Stimulated activated CD8-positive, alpha-beta memory T cell treated with anti-CD3 and anti-CD28 coated beads, Interleukin-15, amount 100 ng/mL, for 24 hours (primary cell): ENCODE measurements around the gene RABGAP1L.
"Not testable (repeated sequence)": the region's sequence is repeated elsewhere in the genome, so short reads cannot be mapped to it uniquely, and the experiment has no call there.

Experiments
- DNase-seq: peaks from one replicate; pipeline ENCODE4 v3.0.0-alpha.2; 2020; ENCODE audit warnings: low read depth

RABGAP1L gene

DNA sequence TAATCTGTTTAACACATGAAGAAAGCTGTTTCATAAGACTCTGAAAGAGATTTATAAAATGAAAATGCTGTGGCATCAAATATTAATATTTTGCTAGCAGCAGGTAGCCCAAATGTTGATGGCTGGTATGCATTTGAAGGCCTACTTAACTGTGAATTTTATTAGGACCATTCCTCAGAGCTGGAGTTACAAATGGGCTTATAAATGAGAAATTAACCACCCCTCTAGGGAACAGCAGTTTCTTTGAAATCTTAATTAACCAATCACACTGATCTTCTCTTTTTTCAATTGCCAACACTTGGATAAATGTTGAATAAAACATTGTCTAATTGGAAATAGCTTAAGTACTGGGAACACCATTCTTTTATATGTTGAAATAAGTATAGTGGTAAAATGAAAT, 418.4 kb downstream of the RABGAP1L start:
- DNase-seq: no peak

DNA sequence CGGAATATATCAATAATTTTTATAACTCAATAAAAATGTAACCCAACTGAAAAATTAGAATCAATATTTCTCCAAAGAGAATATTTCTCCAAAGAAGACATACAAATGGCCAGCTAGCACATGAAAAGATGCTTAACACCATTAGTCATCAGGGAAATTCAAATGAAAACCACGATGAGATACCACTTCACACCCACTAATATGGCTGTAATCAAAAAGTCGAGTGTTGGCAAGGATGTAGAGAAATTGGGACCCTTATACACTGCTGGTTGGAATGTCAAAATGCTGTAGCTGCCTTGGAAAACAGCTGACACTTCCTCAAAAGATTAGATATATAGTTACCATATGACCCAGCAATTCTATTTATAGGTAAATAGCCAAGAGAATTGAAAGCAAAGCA, 421.5 kb downstream of the RABGAP1L start:
- no peak for DNase-seq

DNA sequence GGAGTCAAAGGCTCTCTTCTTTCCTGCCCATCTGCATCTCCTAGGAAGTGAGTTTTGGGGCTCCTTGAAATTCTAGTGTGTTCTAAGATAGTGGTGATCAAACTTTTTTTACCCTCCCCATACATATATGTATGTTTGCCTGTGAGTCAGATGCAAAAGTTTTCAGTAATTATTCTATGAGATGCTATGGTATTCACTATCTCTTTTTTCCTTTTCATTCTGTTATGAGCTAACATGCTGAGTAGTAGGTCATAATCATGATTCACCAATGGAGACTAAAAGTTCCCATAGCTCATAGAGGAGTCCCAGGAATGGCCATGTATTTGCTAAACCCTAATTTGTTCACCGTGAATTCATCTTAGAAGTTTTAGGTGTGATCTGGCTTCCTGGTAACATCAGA, 424.0 kb downstream of the RABGAP1L start:
- no peak for DNase-seq

DNA sequence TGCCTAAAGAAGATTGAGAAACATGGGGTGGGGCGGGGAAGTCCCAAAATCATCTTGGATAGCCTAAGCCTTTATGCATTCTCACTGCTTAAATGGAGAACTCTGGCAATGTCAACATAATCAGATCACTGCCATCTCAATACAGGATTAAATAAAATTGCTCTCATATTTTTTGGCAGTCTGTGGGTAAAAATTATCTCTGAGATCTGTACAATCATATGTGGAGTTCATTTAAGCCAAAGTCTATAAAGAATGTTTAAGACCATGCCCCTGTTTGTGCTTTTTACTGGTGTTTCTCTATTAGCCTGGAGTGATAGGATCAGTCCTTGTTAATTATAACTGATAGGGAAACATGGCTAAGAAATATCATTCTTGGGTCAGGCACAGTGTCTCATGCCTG, 424.8 kb downstream of the RABGAP1L start:
- no peak for DNase-seq

DNA sequence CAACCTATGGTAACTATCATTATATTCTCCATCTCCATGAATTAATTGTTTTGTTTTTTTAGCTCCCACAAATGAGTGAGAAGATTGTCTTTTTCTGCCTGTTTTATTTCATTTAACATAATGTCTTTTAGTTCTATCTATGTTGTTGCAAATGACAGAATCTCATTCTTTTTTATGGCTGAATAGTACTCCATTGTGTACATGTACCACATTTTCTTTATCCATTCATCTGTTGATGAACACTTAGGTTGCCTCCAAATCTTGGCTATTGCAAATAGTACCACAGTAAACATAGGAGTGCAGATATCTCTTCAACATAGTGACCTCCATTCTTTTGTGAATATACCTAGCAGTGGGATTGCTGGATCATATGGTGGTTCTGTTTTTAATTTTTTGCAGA, 429.3 kb downstream of the RABGAP1L start:
- DNase-seq: not testable (repeated sequence)

DNA sequence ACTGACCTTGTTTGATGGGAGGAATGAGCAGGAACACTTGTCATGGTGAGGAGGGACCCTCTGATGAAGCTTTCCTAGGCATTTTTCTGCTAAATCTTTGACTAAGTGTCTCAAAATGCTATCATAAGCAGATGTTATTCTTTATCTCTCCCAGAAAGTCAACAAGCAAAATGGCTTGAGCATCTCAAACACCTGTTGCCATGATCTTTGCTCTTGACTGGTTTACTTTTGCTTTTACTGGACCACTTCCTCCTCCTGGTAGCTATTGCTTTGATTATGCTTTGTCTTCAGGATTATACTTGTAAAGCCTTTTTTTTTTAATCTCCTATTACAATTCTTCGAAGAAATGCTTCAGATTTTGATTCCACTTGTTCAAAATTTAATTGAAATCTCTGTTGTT, 445.9 kb downstream of the RABGAP1L start:
- no peak for DNase-seq

DNA sequence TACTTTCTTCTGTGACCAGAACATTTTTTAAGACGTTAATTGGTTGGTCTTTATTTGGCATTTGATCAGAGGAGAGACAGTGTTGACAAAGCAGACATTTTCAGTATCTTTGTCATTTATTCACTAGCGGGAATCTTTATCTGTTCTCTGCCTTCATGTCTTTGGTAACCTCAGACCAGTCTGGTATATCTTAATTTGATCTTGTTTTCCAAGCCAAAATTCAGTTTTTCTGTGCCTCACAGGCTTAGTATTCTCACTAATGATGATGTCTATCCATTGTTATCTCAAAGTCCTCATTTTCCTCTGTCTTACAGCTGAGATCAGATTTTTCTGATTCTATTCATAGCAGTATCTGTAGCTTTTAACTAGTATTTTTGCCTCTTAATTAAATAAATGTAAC, 447.2 kb downstream of the RABGAP1L start:
- DNase-seq: no peak

DNA sequence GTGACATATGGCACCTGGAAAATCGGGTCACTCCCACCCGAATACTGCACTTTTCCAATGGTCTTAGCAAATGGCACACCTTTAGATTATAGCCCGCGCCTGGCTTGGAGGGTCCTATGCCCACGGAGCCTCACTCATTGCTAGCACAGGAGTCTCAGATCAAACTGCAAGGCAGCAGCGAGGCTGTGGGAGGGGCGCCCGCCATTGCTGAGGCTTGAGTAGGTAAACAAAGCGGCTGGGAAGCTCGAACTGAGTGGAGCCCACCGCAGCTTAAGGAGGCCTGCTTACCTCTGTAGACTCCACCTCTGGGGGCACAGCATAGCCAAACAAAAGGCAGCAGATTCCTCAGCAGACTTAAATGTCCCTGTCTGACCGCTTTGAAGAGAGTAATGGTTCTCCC, 458.6 kb downstream of the RABGAP1L start:
- not testable (repeated sequence) for DNase-seq

DNA sequence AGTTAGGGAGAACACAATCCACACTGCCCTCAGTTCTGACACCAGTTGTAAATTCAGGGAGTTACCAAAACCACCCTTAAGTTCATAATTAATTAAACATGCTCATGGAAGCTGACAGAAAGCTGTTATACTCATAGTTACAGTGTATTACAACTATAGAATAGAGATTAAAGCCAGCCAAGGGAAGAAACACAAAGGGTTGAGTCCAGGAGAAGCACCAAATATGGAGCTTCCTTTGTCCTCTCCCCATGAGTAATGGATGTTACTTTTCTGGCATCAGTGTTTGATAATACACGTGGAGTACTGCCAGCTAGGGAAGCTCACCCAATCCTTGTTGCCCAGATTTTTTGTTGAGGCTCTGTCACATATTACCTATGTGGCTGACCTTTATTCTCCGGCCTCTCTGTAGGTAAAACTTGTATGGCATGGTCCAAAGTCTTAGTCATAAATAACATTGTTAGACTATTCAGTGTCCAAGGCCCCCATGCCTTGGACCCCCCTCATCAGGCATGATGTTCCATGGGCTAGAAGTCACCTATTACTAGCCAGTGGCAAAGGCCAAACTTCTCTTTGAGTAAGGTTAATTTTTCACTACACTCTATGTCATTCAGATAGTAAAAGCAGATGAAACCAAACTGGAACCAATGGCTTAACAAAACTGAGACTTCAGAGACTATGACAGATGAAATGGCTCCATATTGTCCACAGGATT, 464.2 kb downstream of the RABGAP1L start:
- no peak for DNase-seq

DNA sequence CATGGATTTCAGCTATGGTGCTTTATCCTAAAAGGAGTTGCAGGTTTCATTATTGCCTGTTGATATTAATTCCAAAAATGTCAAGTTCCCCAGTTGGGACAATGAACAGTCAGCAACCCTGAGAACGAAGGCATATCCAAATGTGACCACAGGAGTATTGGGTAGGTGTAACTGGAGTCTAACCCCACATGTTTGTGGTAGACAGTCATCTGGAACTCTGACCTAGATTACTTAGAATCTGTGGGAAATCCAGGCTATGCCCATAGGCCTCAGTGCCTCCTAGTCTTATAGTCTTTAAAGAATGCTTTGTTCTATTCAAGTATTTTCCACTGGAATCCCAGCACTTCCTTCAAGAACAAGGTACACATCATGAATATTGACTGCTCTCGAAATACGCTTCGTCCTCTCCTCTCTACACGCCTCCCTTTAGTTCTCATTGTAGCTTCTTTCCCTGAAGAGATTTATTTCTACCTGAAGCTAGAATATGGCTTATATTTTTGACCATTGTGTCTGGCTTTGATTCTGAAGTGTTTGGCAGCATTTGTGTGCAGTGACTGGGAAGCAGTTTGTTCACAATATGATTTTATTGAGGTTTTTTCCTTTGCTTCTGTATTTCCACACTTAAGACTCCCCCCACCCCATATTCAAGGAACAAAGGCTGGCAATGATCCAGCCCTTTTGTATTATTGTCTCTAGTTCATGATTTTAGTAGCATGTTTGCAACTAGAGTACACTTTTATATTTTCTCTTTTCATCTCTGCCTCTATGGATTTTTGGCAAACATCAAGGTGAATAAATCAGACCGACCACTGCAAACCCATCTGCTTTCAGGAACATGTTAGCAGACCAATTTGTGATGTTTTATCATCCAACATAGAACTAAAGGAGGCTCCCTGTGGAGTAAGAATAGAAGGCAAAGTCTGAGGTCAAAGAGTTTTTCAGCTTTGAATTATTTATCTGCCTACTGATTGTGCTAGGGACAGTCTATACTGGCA, 467.0 kb downstream of the RABGAP1L start:
- DNase-seq: no peak

DNA sequence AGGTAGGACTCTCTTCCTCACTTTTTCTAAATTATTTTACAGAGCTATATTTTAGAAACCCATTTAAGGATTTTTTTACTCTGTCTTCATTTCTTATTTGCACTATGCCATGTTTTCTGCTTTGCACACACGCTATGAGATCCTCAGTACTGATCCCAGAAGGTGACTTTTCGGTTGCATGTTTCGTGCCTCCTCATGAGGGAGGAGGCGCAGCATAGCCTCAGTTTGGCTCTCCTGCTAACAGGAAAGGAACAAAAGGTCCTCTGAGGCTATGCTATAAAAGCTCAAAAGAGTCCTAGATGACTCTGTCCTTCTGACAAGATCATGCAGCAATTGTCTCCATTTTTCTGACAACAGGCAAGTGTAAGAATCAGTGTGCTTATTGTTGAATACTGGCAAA, 478.2 kb downstream of the RABGAP1L start:
- no peak for DNase-seq

DNA sequence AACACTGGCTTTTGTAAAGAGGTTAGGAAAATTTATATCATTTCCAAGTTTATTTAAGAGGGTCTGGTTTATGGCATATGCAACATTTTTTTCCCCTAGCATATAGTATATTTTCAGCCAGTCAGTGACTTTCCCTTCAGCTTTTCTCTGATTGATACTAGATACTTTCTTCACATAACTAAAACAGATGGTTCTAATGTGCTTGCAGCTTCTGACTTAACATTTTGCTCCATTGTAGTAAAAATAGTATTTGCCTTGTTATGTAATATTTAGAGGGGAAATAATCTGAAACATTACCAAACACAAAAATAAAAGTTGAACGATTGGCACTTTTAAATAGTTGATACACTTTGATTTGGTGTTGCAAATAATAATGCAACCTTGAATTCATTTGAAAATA, 480.1 kb downstream of the RABGAP1L start:
- DNase-seq: no peak

DNA sequence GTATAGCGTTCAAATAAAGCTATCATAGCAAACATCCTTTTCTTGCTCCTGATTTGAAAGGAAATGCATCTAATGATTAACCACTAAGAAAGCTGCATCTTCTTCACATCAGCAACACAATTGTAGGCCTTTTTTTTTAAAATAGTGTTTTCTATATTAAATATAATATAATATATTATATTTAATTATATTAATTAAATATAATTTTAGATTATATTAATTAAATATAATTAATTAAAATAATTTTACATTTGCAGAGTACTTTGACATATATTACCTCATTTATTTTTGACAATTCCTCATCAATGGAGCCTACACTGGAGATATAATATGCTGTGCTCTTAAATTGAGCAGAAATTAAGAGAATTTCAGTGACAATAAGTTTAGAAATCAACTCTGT, 481.5 kb downstream of the RABGAP1L start:
- DNase-seq: no peak

DNA sequence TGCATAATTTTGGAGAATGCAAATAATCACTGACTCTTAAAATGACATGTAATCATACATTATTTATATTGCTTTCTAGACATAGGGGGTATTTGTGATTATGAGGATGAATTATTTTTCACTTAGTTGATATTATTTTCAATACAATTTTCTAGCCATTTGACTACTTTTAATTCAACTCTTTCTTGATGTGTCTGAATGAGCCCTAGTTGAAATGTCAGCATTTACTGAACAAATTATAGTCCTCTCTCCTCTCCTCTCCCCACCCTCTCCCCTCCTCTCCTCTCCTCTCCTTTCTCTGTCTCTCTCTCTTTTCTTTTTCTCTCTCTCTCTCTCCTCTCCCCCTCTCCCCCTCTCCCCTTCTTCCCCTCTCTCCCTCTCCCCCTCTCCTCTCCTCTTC, 483.1 kb downstream of the RABGAP1L start:
- no peak for DNase-seq

DNA sequence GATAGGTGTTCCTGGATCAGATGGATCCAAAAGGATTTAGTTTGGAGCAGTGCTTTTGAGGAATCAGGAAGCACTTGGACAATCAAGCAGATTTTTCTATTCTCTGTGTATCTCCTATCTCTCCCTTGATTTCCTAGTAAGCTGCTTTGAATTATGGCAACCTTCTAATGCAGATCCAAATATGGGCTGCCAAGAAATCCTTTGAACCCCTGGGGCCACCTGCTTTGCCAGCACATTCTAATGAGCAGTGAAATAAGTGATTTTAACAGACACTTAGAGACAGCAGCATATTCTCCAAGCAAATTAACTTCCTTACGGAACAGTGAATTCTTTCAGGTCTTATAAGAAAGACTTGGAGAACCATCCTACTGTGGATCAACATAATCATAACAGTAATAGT, 483.9 kb downstream of the RABGAP1L start:
- no peak for DNase-seq

DNA sequence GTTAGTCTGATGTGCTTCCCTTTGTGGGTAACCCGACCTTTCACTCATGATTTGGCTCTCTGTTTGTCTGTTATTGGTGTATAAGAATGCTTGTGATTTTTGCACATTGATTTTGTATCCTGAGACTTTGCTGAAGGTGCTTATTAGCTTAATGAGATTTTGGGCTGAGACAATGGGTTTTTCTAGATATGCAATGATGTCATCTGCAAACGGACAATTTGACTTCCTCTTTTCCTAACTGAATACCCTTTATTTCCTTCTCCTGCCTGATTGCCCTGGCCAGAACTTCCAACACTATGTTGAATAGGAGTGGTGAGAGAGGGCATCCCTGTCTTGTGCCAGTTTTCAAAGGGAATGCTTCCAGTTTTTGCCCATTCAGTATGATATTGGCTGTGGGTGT, 490.3 kb downstream of the RABGAP1L start:
- not testable (repeated sequence) for DNase-seq

DNA sequence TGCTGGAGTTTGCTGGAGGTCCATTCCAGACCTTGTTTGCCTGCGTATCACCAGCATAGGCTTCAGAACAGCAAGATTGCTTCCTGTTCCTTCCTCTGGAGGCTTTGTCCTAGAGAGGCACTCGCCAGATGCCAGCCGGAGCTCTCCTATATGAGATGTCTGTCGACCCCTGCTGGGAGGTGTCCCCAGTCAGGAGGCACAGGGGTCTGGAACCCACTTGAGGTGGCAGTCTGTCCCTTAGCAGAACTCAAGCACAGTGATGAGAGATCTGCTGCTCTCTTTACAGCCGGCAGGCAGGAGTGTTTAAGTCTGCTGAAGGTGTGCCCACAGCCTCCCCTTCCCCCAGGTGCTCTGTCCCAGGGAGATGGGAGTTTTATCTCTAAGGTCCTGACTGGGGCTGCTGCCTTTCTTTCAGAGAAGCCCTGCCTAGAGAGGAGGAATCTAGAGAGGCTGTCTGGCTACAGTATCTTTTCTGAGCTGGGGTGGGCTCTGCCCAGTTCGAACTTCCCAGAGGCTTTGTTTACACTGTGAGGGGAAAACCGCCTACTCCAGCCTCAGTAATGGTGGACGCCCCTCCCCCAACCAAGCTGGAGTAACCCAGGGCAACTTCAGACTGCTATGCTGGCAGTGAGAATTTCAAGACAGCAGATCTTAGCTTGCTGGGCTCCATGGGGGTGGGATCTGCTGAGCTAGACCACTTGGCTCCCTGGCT, 493.4 kb downstream of the RABGAP1L start:
- DNase-seq: no peak

DNA sequence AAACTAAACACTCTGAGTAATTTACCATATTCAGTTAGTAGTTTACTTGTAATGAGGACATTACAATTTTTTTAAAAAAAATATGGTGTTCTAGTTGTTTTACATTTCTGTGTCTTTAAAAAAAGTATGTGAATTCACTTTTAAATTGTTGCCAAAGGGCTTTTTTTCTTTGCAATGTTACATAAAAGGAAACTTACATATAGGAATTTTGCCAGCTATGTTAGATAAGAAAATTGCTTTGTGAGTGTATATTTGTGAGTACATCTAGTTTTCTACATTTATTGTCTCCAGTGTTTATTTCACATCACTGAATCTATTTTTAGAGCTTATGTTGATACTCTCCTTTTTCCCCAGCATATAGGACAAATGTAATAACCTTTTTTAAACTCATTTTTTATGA, 495.2 kb downstream of the RABGAP1L start:
- DNase-seq: no peak

DNA sequence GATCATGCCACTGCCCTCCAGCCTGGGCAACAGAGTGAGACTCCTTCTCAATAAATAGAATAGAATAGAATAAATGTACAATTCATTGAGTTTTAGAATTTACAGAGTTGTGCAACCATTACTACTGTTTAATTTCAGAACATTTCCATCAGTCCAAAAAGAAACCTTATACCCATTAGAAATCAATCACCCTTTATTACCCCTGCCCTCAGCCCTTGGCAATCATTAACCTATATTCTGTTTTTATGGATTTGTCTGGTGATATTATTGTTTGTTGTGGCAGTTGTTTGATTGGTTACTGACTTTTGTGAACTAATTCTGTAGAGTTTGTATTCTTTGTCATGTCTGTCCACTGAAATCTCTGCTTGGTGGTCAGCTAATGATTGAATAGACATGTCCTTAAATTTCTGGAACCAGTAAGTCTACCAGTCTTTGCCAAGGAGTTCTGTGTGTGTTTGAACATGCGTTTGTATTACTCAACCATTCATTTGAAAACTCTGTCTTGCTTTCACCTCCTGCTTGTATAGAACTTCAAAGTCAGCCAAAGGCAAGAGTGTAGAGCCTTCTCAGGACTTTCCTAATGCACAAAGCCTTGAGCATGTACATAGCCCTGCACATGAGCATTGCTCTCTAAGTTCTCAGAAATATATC, 497.2 kb downstream of the RABGAP1L start:
- DNase-seq: no peak

DNA sequence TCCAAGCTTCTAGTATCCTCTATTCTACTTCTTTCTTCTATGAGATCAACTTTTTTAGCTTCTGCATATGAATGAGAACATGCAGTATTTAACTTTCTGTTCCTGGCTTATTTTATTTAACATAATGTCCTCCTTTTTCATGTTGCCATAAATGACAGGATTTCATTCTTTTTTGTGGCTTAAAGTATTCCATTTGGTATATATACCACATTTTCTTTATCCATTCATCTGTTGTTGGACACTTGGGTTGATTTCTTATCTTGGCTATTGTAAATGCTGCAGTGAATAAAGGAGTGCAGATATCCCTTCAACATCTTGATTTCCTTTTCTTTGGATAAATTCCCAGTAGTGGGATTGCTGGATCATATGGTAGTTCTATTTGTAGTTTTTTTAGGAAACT, 498.1 kb downstream of the RABGAP1L start:
- no peak for DNase-seq

DNA sequence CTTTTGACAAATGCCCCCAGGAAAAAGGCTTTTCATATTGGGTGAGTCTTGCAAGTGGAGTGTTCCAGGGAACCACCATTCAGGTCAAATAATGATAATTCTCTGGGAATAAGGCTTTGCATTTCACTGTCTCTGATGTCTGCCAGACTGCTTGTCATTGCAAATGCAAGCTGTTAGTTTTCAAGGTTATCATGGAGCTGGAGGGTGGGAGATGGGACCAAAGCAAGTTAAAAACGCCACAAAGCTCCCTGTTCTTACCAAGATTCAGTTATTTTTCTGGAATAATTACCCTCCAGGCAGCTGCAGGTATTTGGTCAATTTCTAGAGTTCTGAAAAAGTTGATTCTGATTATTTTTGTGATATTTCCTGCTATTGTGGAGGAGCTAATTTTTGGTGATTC, 498.6 kb downstream of the RABGAP1L start:
- no peak for DNase-seq

DNA sequence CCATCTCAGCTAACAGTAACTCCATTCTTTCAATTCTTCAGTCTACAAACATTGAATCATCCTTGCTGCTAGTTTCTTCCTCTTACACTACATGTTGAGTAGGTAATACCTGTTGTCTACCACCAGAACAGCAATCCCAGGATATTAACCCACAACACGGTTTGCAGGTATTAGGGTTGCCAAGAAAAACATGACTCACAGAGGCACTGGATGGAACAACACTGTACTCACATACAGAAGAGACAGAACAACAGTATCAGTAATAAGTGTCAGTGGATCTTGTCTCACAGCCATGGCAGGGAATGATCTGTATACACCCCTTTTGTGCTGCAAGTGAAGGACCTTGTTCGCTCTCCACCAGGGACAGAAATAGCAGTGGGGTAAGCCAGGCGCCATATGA, 500.5 kb downstream of the RABGAP1L start:
- DNase-seq: no peak
